Memory B cell (primary cell): ENCODE measurements around the gene TBCB.
"Not testable (repeated sequence)": the region's sequence is repeated elsewhere in the genome, so short reads cannot be mapped to it uniquely, and the experiment has no call there.

ENCODE experiments used
- ATAC-seq: fragments of 150-1000 bp; cut with Tn5 transposase; 2 replicates; pipeline ENCODE4 v1.10.0; 2021; ENCODE audit warnings: low read depth, mild to moderate bottlenecking, moderate library complexity
- DNase-seq, 2 donors: peaks; one replicate each; pipeline ENCODE4 v3.0.0; 2022; ENCODE audit warnings: low spot score in 2 of 2
- H3K27ac Mint-ChIP-seq: one replicate; pipeline ENCODE4 v1.8.0; 2022; ENCODE audit warnings: mild to moderate bottlenecking, moderate library complexity, mixed read lengths
- H3K27me3 Mint-ChIP-seq: one replicate; pipeline ENCODE4 v1.8.0; 2022; ENCODE audit warnings: mixed read lengths
- H3K36me3 Mint-ChIP-seq: one replicate; pipeline ENCODE4 v1.8.0; 2022; ENCODE audit warnings: mild to moderate bottlenecking, mixed read lengths
- H3K4me1 Mint-ChIP-seq: one replicate; pipeline ENCODE4 v1.8.0; 2022; ENCODE audit warnings: mixed read lengths
- H3K4me3 Mint-ChIP-seq: one replicate; pipeline ENCODE4 v1.8.0; 2022; ENCODE audit warnings: mild to moderate bottlenecking, moderate library complexity, mixed read lengths
- H3K9me3 Mint-ChIP-seq: one replicate; pipeline ENCODE4 v1.8.0; 2022; ENCODE audit warnings: mixed read lengths

TBCB gene, protein sequence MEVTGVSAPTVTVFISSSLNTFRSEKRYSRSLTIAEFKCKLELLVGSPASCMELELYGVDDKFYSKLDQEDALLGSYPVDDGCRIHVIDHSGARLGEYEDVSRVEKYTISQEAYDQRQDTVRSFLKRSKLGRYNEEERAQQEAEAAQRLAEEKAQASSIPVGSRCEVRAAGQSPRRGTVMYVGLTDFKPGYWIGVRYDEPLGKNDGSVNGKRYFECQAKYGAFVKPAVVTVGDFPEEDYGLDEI

GRCh38 chr19:36115453-36116343 is at the start of gene TBCB:
Gene TBCB, plus strand, starts transcription at chr19:36115468. Its CDS starts 93 bp downstream, at chr19:36115561.
- Mint-ChIP-seq H3K36me3 (peaks cover 22% of the 10 kb centered on the region), H3K9me3 (no peaks in the 10 kb centered on the region), H3K4me3 (peak within 1 kb of the TSS; percentile 92), H3K4me1 (peaks cover 33% of the 10 kb centered on the region), H3K27ac (peak within 1 kb of the TSS; percentile 98), H3K27me3 (no peaks in the 10 kb centered on the region)
- ATAC-seq (peak; percentile 48), DNase-seq (peak in 1 of 2 donors; percentile 29)

GRCh38 chr19:36067681-36068080 is 47.6 kb upstream of the TBCB start:
- Mint-ChIP-seq H3K27me3 (no peaks in the 10 kb centered on the region), H3K9me3 (no peaks in the 10 kb centered on the region), H3K4me3 (no peak overlapping the region), H3K27ac (no peak overlapping the region), H3K36me3 (no peaks in the 10 kb centered on the region), H3K4me1 (no peaks in the 10 kb centered on the region)
- DNase-seq: no peak
- no peak for ATAC-seq

- H3K36me3 Mint-ChIP-seq, H3K4me1 Mint-ChIP-seq, ATAC-seq, H3K9me3 Mint-ChIP-seq, H3K27ac Mint-ChIP-seq, H3K27me3 Mint-ChIP-seq, DNase-seq, H3K4me3 Mint-ChIP-seq: not testable (repeated sequence)
These were observed 46.3 kb upstream of the TBCB start for GRCh38 chr19:36068810-36069499.

DNA sequence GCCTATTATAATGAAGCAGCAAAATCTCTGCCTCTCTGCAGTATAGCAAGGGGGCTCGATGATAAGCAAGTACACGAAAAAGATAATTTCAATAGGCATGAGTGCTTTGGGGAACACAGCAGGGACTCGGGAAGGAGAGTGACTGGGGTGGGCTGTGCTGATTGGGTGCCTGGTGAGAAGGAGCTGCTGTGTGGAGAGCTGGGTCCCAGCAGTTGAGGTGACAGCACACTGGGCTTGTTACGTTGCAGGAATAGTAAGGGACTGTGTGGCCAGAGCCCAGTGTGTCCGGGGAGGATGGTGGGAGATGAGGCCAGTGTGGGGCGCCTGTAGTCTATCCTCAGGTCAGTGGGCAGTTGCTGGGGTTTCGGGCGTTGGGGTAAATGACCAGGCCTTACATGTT is 43.2 kb upstream of the TBCB start:
- H3K36me3 Mint-ChIP-seq: no peaks in the 10 kb centered on the region
- ATAC-seq: no peak
- no peaks in the 10 kb centered on the region for H3K4me1 Mint-ChIP-seq
- H3K9me3 Mint-ChIP-seq: no peaks in the 10 kb centered on the region
- H3K27me3 Mint-ChIP-seq: no peaks in the 10 kb centered on the region
- no peak for DNase-seq
- H3K4me3 Mint-ChIP-seq: no peak overlapping the region
- no peak overlapping the region for H3K27ac Mint-ChIP-seq

DNA sequence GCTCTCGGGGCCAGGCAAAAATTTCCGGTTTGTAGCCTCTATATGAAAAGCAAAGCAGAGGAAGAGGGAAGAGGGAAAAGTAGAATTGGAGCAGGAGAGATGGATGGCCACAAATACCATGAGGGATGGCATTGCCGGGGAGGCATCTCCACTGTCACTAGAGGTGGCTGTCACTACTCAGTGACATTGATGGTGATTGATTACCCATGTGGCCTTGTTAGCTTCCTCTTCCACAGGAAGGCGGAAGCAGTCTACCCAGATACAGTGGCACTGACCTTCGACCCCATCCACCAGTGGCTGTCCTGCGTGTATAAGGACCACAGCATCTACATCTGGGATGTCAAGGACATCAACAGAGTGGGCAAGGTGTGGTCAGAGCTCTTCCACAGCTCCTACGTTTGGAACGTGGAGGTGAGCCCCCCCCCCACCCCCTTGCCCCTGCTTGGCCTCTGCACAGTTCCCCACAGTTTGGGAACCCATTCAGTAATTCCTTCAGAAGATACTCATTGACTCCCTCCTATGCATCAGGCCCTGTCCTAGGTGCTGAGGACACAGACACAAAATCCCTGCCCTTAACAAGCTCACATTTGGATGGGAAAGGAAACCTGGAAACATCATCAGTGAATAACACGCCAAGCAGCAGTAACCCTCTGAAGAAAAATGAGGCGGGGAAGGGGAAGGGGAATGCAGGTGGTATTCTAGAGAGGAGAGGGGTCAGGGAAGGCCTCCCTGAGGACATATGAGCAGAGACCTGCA is 42.0 kb upstream of the TBCB start:
- DNase-seq (no peak), ATAC-seq (no peak)
- Mint-ChIP-seq H3K27me3 (no peaks in the 10 kb centered on the region), H3K4me3 (no peak overlapping the region), H3K9me3 (no peaks in the 10 kb centered on the region), H3K36me3 (no peaks in the 10 kb centered on the region), H3K27ac (no peak overlapping the region), H3K4me1 (no peaks in the 10 kb centered on the region)

DNA sequence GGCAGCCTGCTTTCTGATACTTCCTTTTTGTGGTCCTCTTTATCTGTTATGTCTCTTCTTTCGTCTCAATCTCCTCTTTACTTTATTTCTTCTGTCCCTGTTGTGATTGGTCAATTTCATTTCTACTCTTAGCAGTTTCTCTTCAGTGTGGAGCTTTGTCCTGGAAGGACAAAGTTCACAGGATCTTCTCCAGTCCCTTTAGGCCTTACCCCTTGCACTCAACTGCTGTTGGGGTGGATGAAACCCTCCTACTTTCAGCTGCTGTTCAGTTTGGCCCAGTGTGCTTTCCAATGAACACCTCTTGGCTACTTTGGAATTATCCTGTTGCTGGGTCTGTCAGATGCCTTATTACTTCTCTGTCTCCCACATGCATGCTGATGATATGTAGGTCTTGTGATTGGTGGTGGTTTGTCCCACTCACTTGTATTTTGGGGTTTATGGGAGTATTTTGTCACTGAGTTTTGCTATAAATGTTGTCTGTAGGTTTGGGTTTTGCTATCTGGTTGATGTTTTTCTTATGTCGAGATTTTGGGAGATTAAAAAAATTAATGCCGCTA is 35.8 kb upstream of the TBCB start:
- no peak overlapping the region for H3K4me3 Mint-ChIP-seq
- no peaks in the 10 kb centered on the region for H3K36me3 Mint-ChIP-seq
- no peaks in the 10 kb centered on the region for H3K27me3 Mint-ChIP-seq
- no peaks in the 10 kb centered on the region for H3K4me1 Mint-ChIP-seq
- no peak overlapping the region for H3K27ac Mint-ChIP-seq
- ATAC-seq (no peak), DNase-seq (no peak)
- H3K9me3 Mint-ChIP-seq: no peaks in the 10 kb centered on the region

DNA sequence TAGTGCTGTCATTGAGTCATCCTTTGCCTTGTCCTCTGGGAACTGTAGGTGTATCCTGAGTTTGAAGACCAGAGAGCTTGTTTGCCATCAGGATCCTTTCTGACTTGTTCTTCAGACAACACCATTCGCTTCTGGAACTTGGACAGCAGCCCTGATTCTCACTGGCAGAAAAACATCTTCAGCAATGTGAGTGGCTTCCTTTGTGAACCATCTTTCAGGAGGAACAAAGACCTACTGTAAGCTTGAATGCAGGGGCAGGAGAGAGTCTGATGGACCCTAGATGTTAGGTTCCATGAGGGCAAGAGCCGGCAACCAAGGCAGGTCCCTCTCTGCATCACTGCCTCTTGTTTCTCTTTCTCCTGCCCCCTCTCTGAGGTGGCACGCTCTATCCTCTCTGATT is 33.9 kb upstream of the TBCB start:
- Mint-ChIP-seq H3K4me1 (no peaks in the 10 kb centered on the region), H3K9me3 (no peaks in the 10 kb centered on the region), H3K36me3 (no peaks in the 10 kb centered on the region), H3K27ac (no peak overlapping the region), H3K27me3 (no peaks in the 10 kb centered on the region), H3K4me3 (no peak overlapping the region)
- ATAC-seq: no peak
- DNase-seq: no peak

- H3K27ac Mint-ChIP-seq: no peak overlapping the region
These were observed 33.4 kb upstream of the TBCB start for GRCh38 chr19:36081894-36082293.

DNA sequence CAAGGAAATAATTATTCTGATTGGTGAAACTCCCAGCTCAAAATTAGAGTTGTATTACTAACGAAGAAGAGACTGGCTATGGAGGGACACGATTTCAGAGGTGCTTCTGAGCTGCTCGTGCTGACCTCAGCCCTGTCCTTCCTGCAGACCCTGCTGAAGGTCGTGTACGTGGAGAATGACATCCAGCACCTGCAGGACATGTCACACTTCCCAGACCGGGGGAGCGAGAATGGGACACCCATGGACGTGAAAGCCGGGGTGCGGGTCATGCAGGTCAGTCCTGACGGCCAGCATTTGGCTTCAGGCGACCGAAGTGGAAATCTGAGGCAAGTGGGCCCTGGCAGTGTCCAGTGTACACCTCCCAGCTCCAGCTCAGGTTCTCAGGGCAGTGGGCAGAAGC is 32.4 kb upstream of the TBCB start:
- Mint-ChIP-seq H3K36me3 (no peaks in the 10 kb centered on the region), H3K27me3 (no peaks in the 10 kb centered on the region), H3K27ac (no peak overlapping the region), H3K4me3 (no peak overlapping the region), H3K9me3 (no peaks in the 10 kb centered on the region), H3K4me1 (no peaks in the 10 kb centered on the region)
- ATAC-seq (no peak), DNase-seq (no peak)

More at GRCh38 chr19:36081894-36082293, 33.4 kb upstream of the TBCB start:
- Mint-ChIP-seq H3K4me1 (no peaks in the 10 kb centered on the region), H3K36me3 (no peaks in the 10 kb centered on the region), H3K27me3 (no peaks in the 10 kb centered on the region), H3K4me3 (no peak overlapping the region), H3K9me3 (no peaks in the 10 kb centered on the region)
- DNase-seq: no peak
- ATAC-seq: no peak

DNA sequence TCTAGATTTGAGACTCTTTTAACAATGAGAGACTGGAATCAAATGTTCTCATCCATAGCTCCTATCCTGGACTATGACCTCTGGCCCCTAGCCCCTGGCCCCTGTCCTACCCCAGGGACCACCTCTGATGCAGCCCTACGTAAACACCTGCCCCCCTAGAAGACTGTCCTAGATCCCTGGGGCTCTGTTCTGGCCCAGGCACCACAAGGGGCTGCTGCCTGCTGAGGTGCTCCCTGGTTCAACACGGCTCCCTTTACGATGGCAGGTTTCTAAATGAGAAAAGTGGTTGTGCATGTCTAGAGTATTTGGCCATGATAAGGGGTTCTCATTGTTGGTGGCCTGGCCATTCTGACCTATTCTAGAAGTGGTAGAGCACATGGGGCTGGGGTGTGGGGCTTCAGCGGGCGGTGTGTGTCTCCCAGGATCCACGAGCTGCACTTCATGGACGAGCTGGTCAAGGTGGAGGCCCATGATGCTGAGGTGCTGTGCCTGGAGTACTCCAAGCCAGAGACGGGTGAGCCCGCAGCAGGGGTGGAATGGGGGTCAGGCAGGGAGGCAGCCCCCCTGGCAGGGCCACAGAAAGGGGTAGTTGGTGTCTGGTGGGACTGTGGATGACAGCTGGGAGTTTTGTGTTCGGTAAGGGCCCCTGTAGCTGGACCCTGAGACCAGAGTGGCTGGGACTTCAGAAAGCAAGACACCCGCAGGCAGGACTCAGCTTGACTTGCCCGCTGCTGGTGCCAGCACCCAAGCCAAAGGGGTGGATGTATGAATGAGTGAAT is 30.8 kb upstream of the TBCB start:
- H3K36me3 Mint-ChIP-seq: no peaks in the 10 kb centered on the region

DNA sequence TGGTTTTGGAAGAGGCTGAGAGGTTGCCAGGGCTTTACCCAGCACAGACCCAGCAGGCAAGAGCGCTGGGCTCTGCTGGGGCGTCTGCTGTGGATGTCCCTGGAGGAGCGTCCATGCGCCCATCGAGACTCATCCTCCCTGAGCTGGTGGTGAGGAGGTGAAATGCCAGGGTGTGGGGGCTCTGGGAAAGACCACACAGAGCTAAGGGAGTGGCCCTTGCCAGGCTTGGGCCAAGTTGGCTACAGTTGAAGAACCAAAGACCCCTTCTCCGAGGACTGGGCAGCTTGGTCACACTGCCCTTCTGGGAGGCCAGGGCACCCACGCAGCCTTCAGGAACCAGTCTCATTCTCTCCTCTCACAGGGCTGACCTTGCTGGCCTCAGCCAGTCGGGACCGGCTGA is 28.9 kb upstream of the TBCB start:
- Mint-ChIP-seq H3K36me3 (no peaks in the 10 kb centered on the region), H3K27me3 (no peaks in the 10 kb centered on the region), H3K4me1 (no peaks in the 10 kb centered on the region), H3K4me3 (no peak overlapping the region), H3K27ac (no peak overlapping the region), H3K9me3 (no peaks in the 10 kb centered on the region)
- no peak for DNase-seq
- no peak for ATAC-seq

More for the DNA sequence above, 30.8 kb upstream of the TBCB start:
- Mint-ChIP-seq H3K27me3 (no peaks in the 10 kb centered on the region), H3K4me1 (no peaks in the 10 kb centered on the region), H3K9me3 (no peaks in the 10 kb centered on the region), H3K4me3 (no peak overlapping the region), H3K27ac (no peak overlapping the region)
- ATAC-seq (no peak), DNase-seq (no peak)

DNA sequence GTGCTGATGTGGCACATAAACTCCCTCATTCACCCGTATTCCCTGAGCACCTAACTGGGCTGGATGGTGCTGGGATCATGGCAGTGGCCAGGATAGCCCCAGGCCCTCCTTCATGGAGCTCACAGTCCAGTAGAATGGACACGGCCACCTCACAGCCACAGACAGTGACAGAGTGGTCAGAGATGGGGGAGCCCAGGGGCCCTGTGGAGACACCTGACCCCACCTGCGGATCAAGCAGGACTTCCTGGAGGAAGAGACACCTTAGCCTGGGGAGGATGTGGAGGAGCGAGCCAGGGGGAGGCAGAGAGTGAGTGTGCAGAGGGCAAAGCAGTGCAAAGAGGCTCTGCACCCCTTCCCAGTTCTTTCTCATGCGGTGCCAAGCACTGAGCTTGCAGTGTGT is 25.4 kb upstream of the TBCB start:
- no peaks in the 10 kb centered on the region for H3K4me1 Mint-ChIP-seq
- ATAC-seq (no peak), DNase-seq (no peak)
- H3K27ac Mint-ChIP-seq: no peak overlapping the region
- H3K27me3 Mint-ChIP-seq: no peaks in the 10 kb centered on the region
- no peaks in the 10 kb centered on the region for H3K36me3 Mint-ChIP-seq
- H3K9me3 Mint-ChIP-seq: no peaks in the 10 kb centered on the region
- no peak overlapping the region for H3K4me3 Mint-ChIP-seq
